Thyroid gland (tissue), 4 donors: ENCODE results near the gene LRMDA. TPM values are rescaled to one million over a fixed set of nuclear protein-coding genes. Genes with fewer than 3 reads are reported as not detected.
A peak's percentile ranks its signal among the peaks of the same experiment; 100 is the strongest.

ENCODE experiments used
- DNase-seq, 2 donors: peaks; one replicate each; pipeline ENCODE4 v3.0.0-alpha.2; 2019
- H3K27ac ChIP-seq, 3 donors: fragments of 200-600 bp; sonication (generic); 1 replicate in 2 of 3; 2 replicates in 1 of 3; pipeline ENCODE4 v1.5.1; 2016 to 2019; ENCODE audit warnings: mild to moderate bottlenecking in 1 of 3, moderate library complexity in 1 of 3
- H3K27me3 ChIP-seq: fragments of 200-600 bp; sonication (generic); one replicate; pipeline ENCODE4 v1.5.1; 2019
- H3K36me3 ChIP-seq, 2 donors: fragments of 200-600 bp; sonication (generic); one replicate each; pipeline ENCODE4 v1.5.1; 2016 to 2019
- H3K4me1 ChIP-seq, 2 donors: fragments of 200-600 bp; sonication (generic); one replicate each; pipeline ENCODE4 v1.5.1; 2017 to 2019
- H3K4me3 ChIP-seq, 3 donors: fragments of 200-600 bp; sonication (generic); replicated peaks in 1 of 3; 1 replicate in 2 of 3; 2 replicates in 1 of 3; pipeline ENCODE4 v1.5.1; 2016; ENCODE audit warnings: mild to moderate bottlenecking in 1 of 3
- H3K9me3 ChIP-seq: fragments of 200-600 bp; sonication (generic); one replicate; pipeline ENCODE4 v1.5.1; 2017
- POLR2A ChIP-seq, 2 donors: fragments of 450-650 bp; IDR thresholded peaks; one replicate each; pipeline ENCODE4 v1.6.1; 2017; ENCODE audit warnings: antibody characterized with exemption in 2 of 2, mild to moderate bottlenecking in 2 of 2, moderate library complexity in 1 of 2
- WGBS, 2 donors: methylation state at CpG; one replicate each; pipeline ENCODE4 v1.1.5; 2017; 5-methylcytosine and 5-hydroxymethylcytosine counted together
- intact Hi-C: fragments of 100-400 bp; cut with DNase I; formaldehyde crosslinking; loops from one replicate; pipeline ENCODE4 v1.15.1; 2023
- total RNA-seq, 4 donors: library from RNA; depleted of rRNA; stranded (reverse); fragments of >200 nt; gene quantifications; one replicate each; pipeline ENCODE4 v1.2.3, GENCODE V29; 2016
- TF ChIP-seq, protein P1 (sequence below), 6 experiments: fragments of 200-600 bp in 3 of 6; fragments of 450-650 bp in 3 of 6; sonication (generic) in 3 of 6; IDR thresholded peaks; one replicate each; pipeline ENCODE4 v1.5.1; 2016 to 2019; ENCODE audit warnings: antibody characterized with exemption in 6 of 6, mild to moderate bottlenecking in 2 of 6, inconsistent platforms in 1 of 6, moderate library complexity in 1 of 6

Gene LRMDA
- total RNA-seq, 4 donors from 2014 or later, result 16.5 to 31.7 (median 23.2) TPM

DNA sequence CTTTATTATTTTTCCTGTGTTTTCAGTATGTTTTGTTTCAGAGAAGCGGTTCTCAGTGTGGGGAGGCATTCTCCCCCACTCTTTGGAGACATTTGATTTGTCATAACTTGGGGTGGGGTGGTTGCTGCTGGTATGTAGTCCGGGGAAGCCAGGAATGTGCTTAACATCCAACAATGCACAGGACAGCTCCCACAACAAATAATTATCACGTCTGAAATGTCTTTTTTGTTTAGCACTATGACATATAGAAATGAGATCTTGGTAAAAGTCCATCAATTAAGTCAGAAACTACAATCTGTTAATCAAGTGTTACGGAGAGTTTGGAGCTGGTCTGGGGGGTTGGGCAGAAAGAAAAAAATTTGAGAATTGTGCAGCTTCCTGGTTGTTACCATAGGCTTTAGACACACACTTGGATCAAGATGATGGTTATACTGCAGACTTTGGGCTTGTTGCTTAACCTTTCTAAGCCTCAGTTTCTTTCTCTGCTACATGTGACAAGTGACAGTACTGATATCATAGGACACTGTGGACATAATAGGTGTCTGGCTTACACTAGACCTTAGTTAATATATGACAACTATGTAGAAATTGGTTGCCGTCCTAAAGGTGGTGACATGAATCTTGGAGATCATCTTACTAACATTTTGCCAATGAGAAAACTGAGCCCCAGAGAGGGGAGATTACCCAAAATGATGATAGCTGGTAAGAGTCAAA lies 113.7 kb downstream of the LRMDA start:
- Histone ChIP-seq H3K4me1 (peaks cover 48 to 56% of the 10 kb centered on the region in 2 donors), H3K9me3 (no peaks in the 10 kb centered on the region)
- intact Hi-C loops, result no loop called here

DNA sequence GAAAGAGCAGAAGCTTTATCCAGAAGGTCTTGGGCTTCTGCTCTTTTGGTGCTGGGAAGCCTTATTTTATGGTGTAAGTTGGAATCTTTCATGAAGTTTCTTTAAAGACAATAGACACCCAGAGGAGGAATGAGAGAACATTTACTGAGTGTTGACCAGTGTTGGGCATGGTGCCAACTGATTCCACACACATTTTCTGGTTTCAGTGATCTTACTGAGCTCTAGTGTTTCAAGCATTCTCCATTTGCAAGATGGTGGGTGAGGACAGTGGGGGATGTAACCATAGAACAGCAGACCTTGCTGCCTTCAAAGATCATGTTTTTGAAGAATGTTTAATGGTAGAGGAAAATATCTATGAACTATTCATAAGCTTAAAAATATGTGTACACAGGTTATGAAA lies 114.6 kb downstream of the LRMDA start:
- Histone ChIP-seq H3K4me1 (peaks cover 41 to 48% of the 10 kb centered on the region in 2 donors), H3K4me3 (no peak overlapping the region), H3K27me3 (no peaks in the 10 kb centered on the region), H3K27ac (no peak overlapping the region), H3K36me3 (no peaks in the 10 kb centered on the region), H3K9me3 (no peaks in the 10 kb centered on the region)
- intact Hi-C loops, result no loop called here
- TF ChIP-seq POLR2A (IDR thresholded peaks at IDR 0.05), result no peak
- TF ChIP-seq, protein P1, sequence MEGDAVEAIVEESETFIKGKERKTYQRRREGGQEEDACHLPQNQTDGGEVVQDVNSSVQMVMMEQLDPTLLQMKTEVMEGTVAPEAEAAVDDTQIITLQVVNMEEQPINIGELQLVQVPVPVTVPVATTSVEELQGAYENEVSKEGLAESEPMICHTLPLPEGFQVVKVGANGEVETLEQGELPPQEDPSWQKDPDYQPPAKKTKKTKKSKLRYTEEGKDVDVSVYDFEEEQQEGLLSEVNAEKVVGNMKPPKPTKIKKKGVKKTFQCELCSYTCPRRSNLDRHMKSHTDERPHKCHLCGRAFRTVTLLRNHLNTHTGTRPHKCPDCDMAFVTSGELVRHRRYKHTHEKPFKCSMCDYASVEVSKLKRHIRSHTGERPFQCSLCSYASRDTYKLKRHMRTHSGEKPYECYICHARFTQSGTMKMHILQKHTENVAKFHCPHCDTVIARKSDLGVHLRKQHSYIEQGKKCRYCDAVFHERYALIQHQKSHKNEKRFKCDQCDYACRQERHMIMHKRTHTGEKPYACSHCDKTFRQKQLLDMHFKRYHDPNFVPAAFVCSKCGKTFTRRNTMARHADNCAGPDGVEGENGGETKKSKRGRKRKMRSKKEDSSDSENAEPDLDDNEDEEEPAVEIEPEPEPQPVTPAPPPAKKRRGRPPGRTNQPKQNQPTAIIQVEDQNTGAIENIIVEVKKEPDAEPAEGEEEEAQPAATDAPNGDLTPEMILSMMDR (IDR thresholded peaks at IDR 0.05), result no peak
- DNase-seq, result peak in 1 of 2 donors; percentile 21

More for the DNA sequence above, 113.7 kb downstream of the LRMDA start:
- Histone ChIP-seq H3K27ac (no peak overlapping the region), H3K27me3 (no peaks in the 10 kb centered on the region), H3K4me3 (no peak overlapping the region), H3K36me3 (no peaks in the 10 kb centered on the region)
- WGBS, 2 donors, result 70 to 89% methylated on average over 5 of the region's 5 CpGs
- DNase-seq, result no peak
- TF ChIP-seq, protein P1 (IDR thresholded peaks at IDR 0.05), result no peak
- no peak for TF ChIP-seq POLR2A (IDR thresholded peaks at IDR 0.05)

DNA sequence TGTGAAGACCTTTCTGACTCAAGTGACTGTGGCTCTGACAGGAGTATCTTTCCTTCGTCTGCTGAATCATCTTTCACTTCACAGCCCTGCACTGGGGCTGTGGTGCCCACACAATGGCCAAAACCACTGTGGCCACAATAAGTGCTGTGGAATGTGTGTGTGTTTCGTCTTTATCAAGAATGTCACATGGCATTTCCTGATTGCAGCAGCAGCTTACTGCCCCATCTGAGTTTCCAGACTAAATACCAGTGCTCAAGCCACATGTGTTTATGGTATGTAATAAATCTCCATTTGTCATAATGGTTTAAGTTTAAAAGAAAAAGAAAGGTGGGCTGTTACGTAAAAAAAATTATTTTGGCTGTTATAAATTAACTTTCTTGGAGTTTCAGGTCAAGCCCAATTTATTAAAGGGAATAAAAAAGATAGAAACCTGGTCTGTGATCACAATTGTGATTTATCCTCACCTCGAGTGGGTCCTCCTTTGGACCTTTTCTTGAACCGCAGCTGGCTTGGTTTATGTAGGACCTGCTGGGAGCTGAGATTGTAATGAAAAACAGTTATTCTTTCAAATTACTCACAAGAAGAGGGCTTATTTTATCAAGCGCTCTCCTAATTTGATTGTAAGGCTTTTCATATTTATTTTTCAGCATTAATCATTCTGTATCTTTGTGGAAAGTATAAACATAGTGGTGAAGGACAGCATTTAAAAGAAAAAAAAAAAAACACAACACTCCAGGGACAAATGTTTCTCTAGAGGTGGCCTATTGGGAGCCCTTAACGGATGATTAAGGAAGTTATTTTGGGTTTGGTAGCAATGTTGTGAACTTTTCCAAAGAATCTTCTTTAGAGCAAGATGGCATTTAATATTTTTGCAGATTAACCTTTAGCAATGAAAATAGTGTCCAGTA lies 116.2 kb downstream of the LRMDA start:
- H3K27ac ChIP-seq, result peak overlapping the region in 1 of 3 donors; percentile 11
- WGBS, 2 donors, result 80 to 84% methylated on average over 7 of the region's 7 CpGs
- no peak overlapping the region for H3K4me3 ChIP-seq

DNA sequence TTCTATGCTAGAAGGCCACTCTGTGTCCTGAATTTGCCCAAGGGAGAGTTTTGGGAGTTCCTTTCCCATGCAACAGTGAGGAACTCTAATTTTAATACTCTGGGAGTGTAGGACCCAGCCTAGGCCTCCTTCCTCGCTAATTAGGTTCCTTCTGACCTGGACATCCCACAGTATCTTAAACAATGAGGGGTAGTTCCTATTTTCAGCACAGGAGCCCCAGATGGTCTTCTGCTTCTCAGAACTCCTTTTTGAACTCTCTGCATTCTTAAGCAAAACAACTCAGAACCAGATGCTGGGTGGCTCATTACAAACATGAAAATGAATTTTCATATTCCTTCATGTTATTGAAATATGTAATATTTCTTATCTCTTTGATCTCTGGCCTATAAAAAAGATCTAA lies 116.9 kb downstream of the LRMDA start:
- intact Hi-C loops, result no loop called here
- WGBS, 2 donors, result 83 to 87% methylated on average over 1 of the region's 1 CpG
- DNase-seq, result no peak
- Histone ChIP-seq H3K4me3 (no peak overlapping the region), H3K36me3 (no peaks in the 10 kb centered on the region), H3K9me3 (no peaks in the 10 kb centered on the region), H3K27ac (peak overlapping the region in 1 of 3 donors; percentile 11), H3K4me1 (peaks cover 23 to 27% of the 10 kb centered on the region in 2 donors), H3K27me3 (no peaks in the 10 kb centered on the region)
- TF ChIP-seq, protein P1 (IDR thresholded peaks at IDR 0.05), result no peak
- no peak for TF ChIP-seq POLR2A (IDR thresholded peaks at IDR 0.05)

More for the DNA sequence above, 116.2 kb downstream of the LRMDA start:
- intact Hi-C loops, result no loop called here
- TF ChIP-seq, protein P1 (IDR thresholded peaks at IDR 0.05), result no peak
- no peak for TF ChIP-seq POLR2A (IDR thresholded peaks at IDR 0.05)
- Histone ChIP-seq H3K36me3 (no peaks in the 10 kb centered on the region), H3K9me3 (no peaks in the 10 kb centered on the region), H3K4me1 (peaks cover 24 to 32% of the 10 kb centered on the region in 2 donors), H3K27me3 (no peaks in the 10 kb centered on the region)
- DNase-seq, result no peak

DNA sequence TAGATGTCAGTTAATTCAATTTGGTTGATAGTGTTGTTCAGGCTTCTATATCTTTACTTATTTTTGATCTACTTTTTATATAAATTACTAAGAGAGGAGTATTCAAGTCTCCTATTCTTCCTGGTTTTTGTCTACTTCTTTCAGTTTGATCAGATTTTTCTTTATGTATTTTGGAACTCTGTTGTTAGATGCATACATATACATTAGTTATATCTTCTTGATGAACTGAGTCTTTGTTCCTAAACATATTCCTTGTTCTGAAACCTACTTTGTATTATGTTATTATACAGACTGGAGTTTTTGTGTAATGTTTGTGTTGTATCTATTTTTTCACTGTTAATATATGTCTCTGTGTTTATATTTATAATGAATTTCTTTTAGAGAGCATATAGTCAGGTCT lies 118.8 kb downstream of the LRMDA start:
- H3K4me1 ChIP-seq, result peaks cover 11 to 12% of the 10 kb centered on the region in 2 donors
- H3K9me3 ChIP-seq, result no peaks in the 10 kb centered on the region
- H3K27ac ChIP-seq, result no peak overlapping the region
- intact Hi-C loops, result no loop called here
- TF ChIP-seq POLR2A (IDR thresholded peaks at IDR 0.05), result no peak
- TF ChIP-seq, protein P1 (IDR thresholded peaks at IDR 0.05), result no peak
- no peak overlapping the region for H3K4me3 ChIP-seq
- no peak for DNase-seq
- H3K36me3 ChIP-seq, result no peaks in the 10 kb centered on the region
- H3K27me3 ChIP-seq, result no peaks in the 10 kb centered on the region
